ENCODE results near the gene NAXE. TPM values are rescaled to one million over a fixed set of nuclear protein-coding genes. Genes with fewer than 3 reads are reported as not detected.
A peak's percentile ranks its signal among the peaks of the same experiment; 100 is the strongest.
"Not testable (repeated sequence)": the region's sequence is repeated elsewhere in the genome, so short reads cannot be mapped to it uniquely, and the experiment has no call there.

Gene NAXE
- total RNA-seq, 1 donor from 2014 or later = 95.1 TPM

GRCh38 chr1:156623946-156624813 is 32.6 kb downstream of the NAXE start:
- peak; percentile 66 for DNase-seq

- DNase-seq = no peak
Observed at GRCh38 chr1:156624814-156625435, 33.3 kb downstream of the NAXE start.

- DNase-seq = peak; percentile 71
Observed at GRCh38 chr1:156625436-156626078, 34.0 kb downstream of the NAXE start.

- no peak for DNase-seq
Observed at GRCh38 chr1:156626079-156626438, 34.5 kb downstream of the NAXE start.

- DNase-seq = peak; percentile 82
Observed at GRCh38 chr1:156627313-156627880, 35.8 kb downstream of the NAXE start.

- DNase-seq = no peak
Observed at GRCh38 chr1:156629823-156630449, 38.4 kb downstream of the NAXE start.

GRCh38 chr1:156631152-156631551 is 39.6 kb downstream of the NAXE start:
- not testable (repeated sequence) for DNase-seq

GRCh38 chr1:156632355-156632754 is 40.8 kb downstream of the NAXE start:
- DNase-seq = no peak

- no peak for DNase-seq
Observed at GRCh38 chr1:156638189-156638985, 46.8 kb downstream of the NAXE start.

- DNase-seq = no peak
Observed at GRCh38 chr1:156639601-156640101, 48.1 kb downstream of the NAXE start.

GRCh38 chr1:156640842-156641706 is 49.5 kb downstream of the NAXE start:
- no peak for DNase-seq

GRCh38 chr1:156641761-156642264 is 50.2 kb downstream of the NAXE start, which contains the start of gene BCAN:
Gene BCAN, plus strand, starts transcription at chr1:156642117. Its CDS starts 3,938 bp downstream, at chr1:156646055.
- DNase-seq = no peak

GRCh38 chr1:156642265-156643048 is 50.9 kb downstream of the NAXE start:
- no peak for DNase-seq

- DNase-seq = no peak
Observed at GRCh38 chr1:156643049-156643777, 51.6 kb downstream of the NAXE start.

GRCh38 chr1:156643778-156644092 is 52.2 kb downstream of the NAXE start:
- no peak for DNase-seq

All from dermis blood vessel endothelial cell (primary cell).